Esophagus muscularis mucosa (tissue), 4 donors: ENCODE data around the gene VSTM2B. TPM values are rescaled to one million over a fixed set of nuclear protein-coding genes. Genes with fewer than 3 reads are reported as not detected.

ENCODE experiments used
- DNase-seq: peaks from one replicate; pipeline ENCODE4 v3.0.0-alpha.2; 2017; ENCODE audit errors: extremely low spot score
- H3K27ac ChIP-seq, 4 donors: fragments of 200-600 bp; sonication (generic); replicated peaks in 1 of 4; 1 replicate in 3 of 4; 2 replicates in 1 of 4; pipeline ENCODE4 v1.5.1; 2016 to 2019; ENCODE audit warnings: mild to moderate bottlenecking in 1 of 4
- H3K27me3 ChIP-seq, 4 donors: fragments of 200-600 bp; sonication (generic); one replicate each; pipeline versions ENCODE4 v1.5.1 to v1.6.0; 2016 to 2019
- H3K36me3 ChIP-seq, 4 donors: fragments of 200-600 bp; sonication (generic); one replicate each; pipeline ENCODE4 v1.5.1; 2016 to 2019
- H3K4me1 ChIP-seq, 4 donors: fragments of 200-600 bp; sonication (generic); one replicate each; pipeline ENCODE4 v1.5.1; 2016 to 2019
- H3K4me3 ChIP-seq, 4 donors: fragments of 200-600 bp; sonication (generic); 1 replicate in 2 of 4; 2 replicates in 2 of 4; pipeline ENCODE4 v1.5.1; 2016 to 2019; ENCODE audit warnings: mild to moderate bottlenecking in 4 of 4, moderate library complexity in 1 of 4
- H3K9me3 ChIP-seq, 4 donors: fragments of 200-600 bp; sonication (generic); 1 replicate in 3 of 4; 2 replicates in 1 of 4; pipeline ENCODE4 v1.5.1; 2016 to 2019
- CTCF ChIP-seq, 3 experiments: fragments of 200-600 bp in 2 of 3; fragments of 450-650 bp in 1 of 3; sonication (generic) in 2 of 3; IDR thresholded peaks; one replicate each; pipeline ENCODE4 v1.5.1; 2017 to 2019; ENCODE audit warnings: antibody characterized with exemption in 3 of 3, mild to moderate bottlenecking in 2 of 3, moderate library complexity in 1 of 3
- EP300 ChIP-seq: sonication (generic); formaldehyde crosslinking; IDR thresholded peaks from one replicate; pipeline ENCODE4 v1.6.1; 2017; ENCODE audit warnings: antibody characterized with exemption
- POLR2A ChIP-seq: fragments of 450-650 bp; IDR thresholded peaks from one replicate; pipeline ENCODE4 v1.6.1; 2017; ENCODE audit warnings: antibody characterized with exemption, moderate library complexity, mild to moderate bottlenecking, low read depth
- POLR2AphosphoS5 ChIP-seq, 2 donors: sonication (generic); formaldehyde crosslinking; IDR thresholded peaks; one replicate each; pipeline ENCODE4 v1.6.1; 2017; ENCODE audit warnings: antibody characterized with exemption in 2 of 2
- WGBS: methylation state at CpG from one replicate; pipeline ENCODE4 v1.1.5; 2018; 5-methylcytosine and 5-hydroxymethylcytosine counted together
- intact Hi-C: fragments of 100-400 bp; cut with DNase I; formaldehyde crosslinking; loops from one replicate; pipeline ENCODE4 v1.15.1; 2023
- total RNA-seq, 4 donors: library from RNA; depleted of rRNA; stranded (reverse); fragments of >200 nt; gene quantifications; one replicate each; pipeline versions ENCODE4 v1.1.0 to v1.2.1, GENCODE V29; 2016

Gene VSTM2B
- total RNA-seq, 4 donors from 2014 or later, result 0.23 to 0.33 TPM; not detected in 2

DNA sequence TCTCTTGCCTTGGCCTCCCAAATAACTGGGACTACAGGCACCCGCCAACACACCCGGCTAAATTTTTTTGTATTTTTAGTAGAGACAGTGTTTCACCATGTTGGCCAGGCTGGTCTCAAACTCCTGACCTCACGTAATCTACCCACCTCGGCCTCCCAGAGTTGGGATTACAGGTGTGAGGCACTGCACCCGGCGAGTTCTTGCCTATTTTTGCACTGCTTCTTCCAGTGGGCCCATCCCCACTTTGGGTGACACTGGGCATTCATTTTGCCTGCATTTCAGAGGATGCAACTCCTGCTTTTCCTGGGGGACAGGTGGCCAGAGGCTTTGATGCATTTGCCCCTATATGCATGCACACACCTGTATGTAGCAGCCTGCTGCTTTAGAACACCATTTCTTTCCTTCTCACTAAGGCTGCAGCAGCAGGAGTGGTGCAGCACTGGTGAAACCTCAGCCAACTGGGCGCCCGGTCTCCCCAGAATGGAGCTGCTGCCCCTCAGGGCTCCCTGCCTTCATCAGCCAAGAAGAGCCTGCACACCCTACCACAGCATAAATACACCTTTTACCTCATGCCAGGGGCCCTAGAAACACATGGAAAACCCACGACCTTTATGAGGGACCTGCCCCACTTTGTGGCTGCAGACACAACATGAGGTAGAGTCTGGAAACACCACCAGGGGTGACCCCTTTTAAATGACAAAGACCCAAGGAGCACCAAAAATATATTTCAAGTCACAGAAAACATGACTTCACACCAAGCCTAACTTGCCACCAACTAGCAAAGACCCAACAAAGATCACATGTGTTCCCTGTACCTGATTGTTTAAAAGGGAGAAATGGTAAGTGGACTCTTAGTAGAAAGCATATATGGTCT, 43.5 kb downstream of the VSTM2B start:
- TF ChIP-seq CTCF (IDR thresholded peaks at IDR 0.05) (no peak), EP300 (no peak), POLR2AphosphoS5 (IDR thresholded peaks at IDR 0.05) (no peak), POLR2A (no peak)
- Histone ChIP-seq H3K9me3 (no peaks in the 10 kb centered on the region), H3K27me3 (peaks cover 0 to 79% (median 0%) of the 10 kb centered on the region in 4 donors), H3K4me1 (no peaks in the 10 kb centered on the region), H3K27ac (no peak overlapping the region), H3K4me3 (no peak overlapping the region), H3K36me3 (no peaks in the 10 kb centered on the region)
- 82% methylated on average over 7 of the region's 9 CpGs for WGBS
- intact Hi-C loops, result no loop called here
- no peak for DNase-seq

GRCh38 chr19:29571181-29571580, 45.4 kb downstream of the VSTM2B start:
- Histone ChIP-seq H3K4me1 (no peaks in the 10 kb centered on the region), H3K4me3 (no peak overlapping the region), H3K36me3 (no peaks in the 10 kb centered on the region), H3K27ac (no peak overlapping the region), H3K9me3 (no peaks in the 10 kb centered on the region), H3K27me3 (peaks cover 0 to 77% (median 0%) of the 10 kb centered on the region in 4 donors)
- no peak for DNase-seq
- intact Hi-C loops, result no loop called here
- 77% methylated on average over 6 of the region's 6 CpGs for WGBS
- no peak for TF ChIP-seq POLR2A
- TF ChIP-seq EP300, result no peak
- TF ChIP-seq CTCF (IDR thresholded peaks at IDR 0.05), result no peak
- TF ChIP-seq POLR2AphosphoS5 (IDR thresholded peaks at IDR 0.05), result no peak

DNA sequence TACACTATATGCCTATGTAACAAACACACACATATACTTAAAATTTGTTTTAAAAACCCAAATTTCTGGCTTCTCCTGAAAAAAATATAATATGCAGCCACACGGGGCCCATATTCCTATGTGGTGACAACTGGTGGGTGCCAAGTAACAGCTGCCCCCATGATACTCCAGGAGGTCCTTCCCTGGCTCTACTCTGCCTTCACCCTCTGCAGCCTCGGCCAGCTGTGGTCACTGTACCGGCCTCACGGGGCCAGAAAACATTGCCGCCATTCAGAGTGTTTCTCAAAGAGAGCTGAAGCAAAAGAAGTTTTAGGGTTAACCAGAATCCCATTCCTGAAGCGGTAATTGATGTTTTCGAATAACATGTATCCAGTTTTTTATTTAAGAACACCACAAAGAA, 47.7 kb downstream of the VSTM2B start:
- Histone ChIP-seq H3K9me3 (no peaks in the 10 kb centered on the region), H3K27ac (no peak overlapping the region), H3K27me3 (peaks cover 0 to 76% (median 0%) of the 10 kb centered on the region in 4 donors), H3K36me3 (no peaks in the 10 kb centered on the region), H3K4me3 (no peak overlapping the region), H3K4me1 (no peaks in the 10 kb centered on the region)
- no peak for TF ChIP-seq EP300
- TF ChIP-seq POLR2AphosphoS5 (IDR thresholded peaks at IDR 0.05), result no peak
- TF ChIP-seq CTCF (IDR thresholded peaks at IDR 0.05), result no peak
- 58% methylated on average over 7 of the region's 7 CpGs for WGBS
- DNase-seq, result no peak
- intact Hi-C loops, result no loop called here

DNA sequence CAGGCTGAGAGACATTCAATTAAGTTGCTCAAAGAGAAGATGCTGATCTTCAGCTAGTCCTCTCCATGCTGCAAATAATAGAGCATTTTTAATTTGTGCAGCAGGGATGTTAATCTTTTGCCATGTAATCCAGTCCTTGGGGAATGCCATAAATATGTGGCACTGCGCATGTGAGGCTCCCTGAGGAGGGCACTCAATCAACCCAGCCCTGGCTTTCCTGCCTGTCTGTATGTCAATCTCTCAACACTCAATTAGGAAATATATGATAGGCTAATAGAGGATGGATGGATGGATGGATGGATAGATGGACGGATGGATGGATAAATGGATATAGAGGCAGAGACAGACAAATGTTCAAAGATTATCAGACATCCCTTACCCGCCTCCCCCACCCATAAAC, 48.7 kb downstream of the VSTM2B start:
- no peaks in the 10 kb centered on the region for H3K36me3 ChIP-seq

More for the DNA sequence above, 48.7 kb downstream of the VSTM2B start:
- no peak for TF ChIP-seq CTCF (IDR thresholded peaks at IDR 0.05)
- no peak for TF ChIP-seq POLR2AphosphoS5 (IDR thresholded peaks at IDR 0.05)
- TF ChIP-seq POLR2A, result no peak
- no peak for TF ChIP-seq EP300
- WGBS, result 71% methylated on average over 3 of the region's 3 CpGs
- no peaks in the 10 kb centered on the region for H3K9me3 ChIP-seq
- H3K4me3 ChIP-seq, result no peak overlapping the region
- H3K27ac ChIP-seq, result no peak overlapping the region
- no peak for DNase-seq
- intact Hi-C loops, result no loop called here
- no peaks in the 10 kb centered on the region for H3K4me1 ChIP-seq
- peaks cover 0 to 79% (median 0%) of the 10 kb centered on the region in 4 donors for H3K27me3 ChIP-seq
